ENCODE results near the gene CRYBG3. TPM values are rescaled to one million over a fixed set of nuclear protein-coding genes. Genes with fewer than 3 reads are reported as not detected.

CRYBG3 gene
- total and polyA plus RNA-seq, 4 donors, result 3.8 to 64.0 (median 15.3) TPM

DNA sequence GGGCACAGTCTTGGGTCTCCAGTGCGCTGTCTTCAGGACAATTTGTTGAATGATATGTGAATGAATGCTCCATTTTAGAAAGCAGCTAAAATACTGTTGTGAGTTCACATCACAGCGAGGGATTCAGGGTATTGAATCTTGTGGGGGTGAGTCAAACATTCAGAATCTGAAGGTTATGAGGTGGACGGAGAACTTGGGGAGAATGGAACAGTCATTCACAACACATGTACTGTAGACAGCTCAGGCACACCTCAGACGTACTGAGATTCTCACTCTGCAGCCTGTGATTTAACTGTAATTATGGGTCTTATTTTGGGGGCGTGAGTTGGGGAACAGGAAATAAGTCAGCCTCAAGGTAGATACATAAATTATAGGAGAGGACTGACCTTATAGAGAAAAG is 13.9 kb downstream of the CRYBG3 start:
- WGBS, 2 donors, result 94 to 95% methylated on average over 5 of the region's 5 CpGs
- no peak overlapping the region for H3K27ac ChIP-seq (ENCODE audit: low read depth in 1 of 2, low read length in 1 of 2)

GRCh38 chr3:97838393-97838792 is 16.6 kb downstream of the CRYBG3 start:
- Histone ChIP-seq H3K27me3 (ENCODE audit: control insufficient read depth in 3 of 3, insufficient read depth in 3 of 3, low read length in 2 of 3) (no peaks in the 10 kb centered on the region), H3K4me1 (ENCODE audit: control insufficient read depth in 5 of 5, insufficient read depth in 5 of 5, low read length in 5 of 5) (peaks cover 0 to 20% (median 3%) of the 10 kb centered on the region in 5 donors), H3K9me3 (ENCODE audit: control insufficient read depth in 4 of 4, insufficient read depth in 3 of 4, low read length in 3 of 4) (no peaks in the 10 kb centered on the region), H3K27ac (ENCODE audit: low read depth in 1 of 2, low read length in 1 of 2) (no peak overlapping the region), H3K9ac (ENCODE audit: insufficient read depth in 1 of 2, low read length in 2 of 2) (no peak overlapping the region), H3K36me3 (ENCODE audit: control insufficient read depth in 4 of 4, insufficient read depth in 4 of 4, low read length in 4 of 4) (no peaks in the 10 kb centered on the region), H3K4me3 (no peak overlapping the region)
- ATAC-seq (ENCODE audit: insufficient read depth, low FRiP score) (no peak), DNase-seq (no peak)
- TF ChIP-seq, protein P1, sequence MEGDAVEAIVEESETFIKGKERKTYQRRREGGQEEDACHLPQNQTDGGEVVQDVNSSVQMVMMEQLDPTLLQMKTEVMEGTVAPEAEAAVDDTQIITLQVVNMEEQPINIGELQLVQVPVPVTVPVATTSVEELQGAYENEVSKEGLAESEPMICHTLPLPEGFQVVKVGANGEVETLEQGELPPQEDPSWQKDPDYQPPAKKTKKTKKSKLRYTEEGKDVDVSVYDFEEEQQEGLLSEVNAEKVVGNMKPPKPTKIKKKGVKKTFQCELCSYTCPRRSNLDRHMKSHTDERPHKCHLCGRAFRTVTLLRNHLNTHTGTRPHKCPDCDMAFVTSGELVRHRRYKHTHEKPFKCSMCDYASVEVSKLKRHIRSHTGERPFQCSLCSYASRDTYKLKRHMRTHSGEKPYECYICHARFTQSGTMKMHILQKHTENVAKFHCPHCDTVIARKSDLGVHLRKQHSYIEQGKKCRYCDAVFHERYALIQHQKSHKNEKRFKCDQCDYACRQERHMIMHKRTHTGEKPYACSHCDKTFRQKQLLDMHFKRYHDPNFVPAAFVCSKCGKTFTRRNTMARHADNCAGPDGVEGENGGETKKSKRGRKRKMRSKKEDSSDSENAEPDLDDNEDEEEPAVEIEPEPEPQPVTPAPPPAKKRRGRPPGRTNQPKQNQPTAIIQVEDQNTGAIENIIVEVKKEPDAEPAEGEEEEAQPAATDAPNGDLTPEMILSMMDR (IDR thresholded peaks at IDR 0.05; ENCODE audit: control extremely low read depth, extremely low read depth), result no peak
- 77 to 88% methylated on average over 3 of the region's 3 CpGs for WGBS, 2 donors

More for the DNA sequence above, 13.9 kb downstream of the CRYBG3 start:
- TF ChIP-seq, protein P1 (IDR thresholded peaks at IDR 0.05; ENCODE audit: control extremely low read depth, extremely low read depth), result no peak
- H3K27me3 ChIP-seq (ENCODE audit: control insufficient read depth in 3 of 3, insufficient read depth in 3 of 3, low read length in 2 of 3), result no peaks in the 10 kb centered on the region
- H3K4me3 ChIP-seq, result no peak overlapping the region
- ATAC-seq (ENCODE audit: insufficient read depth, low FRiP score) (no peak), DNase-seq (no peak)
- H3K36me3 ChIP-seq (ENCODE audit: control insufficient read depth in 4 of 4, insufficient read depth in 4 of 4, low read length in 4 of 4), result no peaks in the 10 kb centered on the region
- peaks cover 0 to 24% (median 3%) of the 10 kb centered on the region in 5 donors for H3K4me1 ChIP-seq (ENCODE audit: control insufficient read depth in 5 of 5, insufficient read depth in 5 of 5, low read length in 5 of 5)
- no peaks in the 10 kb centered on the region for H3K9me3 ChIP-seq (ENCODE audit: control insufficient read depth in 4 of 4, insufficient read depth in 3 of 4, low read length in 3 of 4)
- H3K9ac ChIP-seq (ENCODE audit: insufficient read depth in 1 of 2, low read length in 2 of 2), result no peak overlapping the region

- no peak overlapping the region for H3K9ac ChIP-seq (ENCODE audit: insufficient read depth in 1 of 2, low read length in 2 of 2)
- no peak overlapping the region for H3K4me3 ChIP-seq
- no peak for ATAC-seq (ENCODE audit: insufficient read depth, low FRiP score)
- no peaks in the 10 kb centered on the region for H3K27me3 ChIP-seq (ENCODE audit: control insufficient read depth in 3 of 3, insufficient read depth in 3 of 3, low read length in 2 of 3)
- TF ChIP-seq, protein P1 (IDR thresholded peaks at IDR 0.05; ENCODE audit: control extremely low read depth, extremely low read depth), result no peak
- H3K9me3 ChIP-seq (ENCODE audit: control insufficient read depth in 4 of 4, insufficient read depth in 3 of 4, low read length in 3 of 4), result no peaks in the 10 kb centered on the region
- peaks cover 0 to 20% (median 0%) of the 10 kb centered on the region in 5 donors for H3K4me1 ChIP-seq (ENCODE audit: control insufficient read depth in 5 of 5, insufficient read depth in 5 of 5, low read length in 5 of 5)
- DNase-seq, result no peak
- no peak overlapping the region for H3K27ac ChIP-seq (ENCODE audit: low read depth in 1 of 2, low read length in 1 of 2)
- WGBS, 2 donors, result 74 to 90% methylated on average over 2 of the region's 2 CpGs
- H3K36me3 ChIP-seq (ENCODE audit: control insufficient read depth in 4 of 4, insufficient read depth in 4 of 4, low read length in 4 of 4), result no peaks in the 10 kb centered on the region
Measured at GRCh38 chr3:97839944-97840343, 18.1 kb downstream of the CRYBG3 start.

- WGBS, 2 donors, result 95 to 96% methylated on average over 8 of the region's 8 CpGs
- H3K4me1 ChIP-seq (ENCODE audit: control insufficient read depth in 5 of 5, insufficient read depth in 5 of 5, low read length in 5 of 5), result peaks cover 0 to 15% (median 0%) of the 10 kb centered on the region in 5 donors
- DNase-seq, result no peak
Measured at GRCh38 chr3:97841304-97841703, 19.5 kb downstream of the CRYBG3 start.

More at GRCh38 chr3:97841304-97841703, 19.5 kb downstream of the CRYBG3 start:
- no peak for ATAC-seq (ENCODE audit: insufficient read depth, low FRiP score)
- Histone ChIP-seq H3K27me3 (ENCODE audit: control insufficient read depth in 3 of 3, insufficient read depth in 3 of 3, low read length in 2 of 3) (no peaks in the 10 kb centered on the region), H3K9ac (ENCODE audit: insufficient read depth in 1 of 2, low read length in 2 of 2) (no peak overlapping the region), H3K9me3 (ENCODE audit: control insufficient read depth in 4 of 4, insufficient read depth in 3 of 4, low read length in 3 of 4) (no peaks in the 10 kb centered on the region), H3K4me3 (no peak overlapping the region), H3K27ac (ENCODE audit: low read depth in 1 of 2, low read length in 1 of 2) (no peak overlapping the region), H3K36me3 (ENCODE audit: control insufficient read depth in 4 of 4, insufficient read depth in 4 of 4, low read length in 4 of 4) (no peaks in the 10 kb centered on the region)
- TF ChIP-seq, protein P1 (IDR thresholded peaks at IDR 0.05; ENCODE audit: control extremely low read depth, extremely low read depth), result no peak
